HG03460 (cell line): ENCODE measurements around the gene PHF21B.
"Not testable (repeated sequence)": the region's sequence is repeated elsewhere in the genome, so short reads cannot be mapped to it uniquely, and the experiment has no call there.

ENCODE experiments used
- ATAC-seq: cut with Tn5 transposase; IDR thresholded peaks from one replicate; pipeline ENCODE4 v1.9.1; 2021; ENCODE audit not compliant: unreplicated experiment

PHF21B gene

DNA sequence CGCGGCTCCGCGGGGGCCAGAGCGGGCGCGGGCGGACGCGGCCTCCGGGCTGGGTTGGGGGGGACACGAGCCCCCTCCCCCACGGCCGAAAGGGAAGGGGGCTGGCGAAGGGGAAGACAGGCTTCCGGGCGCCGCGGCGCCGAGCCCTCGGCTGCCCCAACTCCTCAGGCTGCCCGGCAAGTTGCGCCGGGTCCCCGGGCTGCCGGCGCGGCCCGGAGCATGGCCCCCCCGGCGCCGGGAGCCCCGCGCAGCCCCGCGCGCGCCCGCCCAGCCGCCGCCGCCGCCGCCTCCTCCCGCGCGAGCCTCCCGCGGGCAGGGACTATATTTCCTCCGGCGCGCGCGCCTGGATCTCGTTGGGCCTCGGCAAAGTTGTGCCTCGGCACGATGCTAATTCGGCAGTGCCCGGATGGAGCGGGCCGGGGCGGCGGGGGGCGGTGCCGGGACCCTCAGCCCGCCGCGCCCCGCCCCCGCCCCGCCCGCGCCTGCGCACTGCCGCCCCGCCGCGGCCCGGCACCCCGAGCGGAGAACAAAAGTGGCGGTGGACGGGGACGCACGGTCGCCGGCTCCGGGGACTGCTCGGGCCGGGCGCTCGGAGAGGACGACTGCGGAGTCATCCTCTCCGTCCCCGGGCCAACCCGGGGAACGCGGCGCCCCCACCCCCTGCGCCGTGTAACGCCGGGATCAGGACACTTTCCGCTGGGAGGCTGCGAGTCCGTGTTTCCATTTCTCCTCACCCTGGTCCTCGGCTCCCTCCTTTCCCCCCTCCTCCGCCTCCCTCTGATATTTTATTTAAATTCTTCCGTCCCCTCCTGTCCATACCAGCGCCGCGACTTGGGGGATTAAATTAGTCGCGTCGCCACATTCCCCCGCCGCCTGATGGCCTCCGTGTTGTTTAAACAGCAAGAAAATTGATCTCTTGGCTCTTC, at the start of gene PHF21B:
Gene PHF21B, minus strand, starts transcription at position 400 of the 926 bp plus-strand sequence. CDS start 456 bp downstream, outside the sequence.
- ATAC-seq = no peak

DNA sequence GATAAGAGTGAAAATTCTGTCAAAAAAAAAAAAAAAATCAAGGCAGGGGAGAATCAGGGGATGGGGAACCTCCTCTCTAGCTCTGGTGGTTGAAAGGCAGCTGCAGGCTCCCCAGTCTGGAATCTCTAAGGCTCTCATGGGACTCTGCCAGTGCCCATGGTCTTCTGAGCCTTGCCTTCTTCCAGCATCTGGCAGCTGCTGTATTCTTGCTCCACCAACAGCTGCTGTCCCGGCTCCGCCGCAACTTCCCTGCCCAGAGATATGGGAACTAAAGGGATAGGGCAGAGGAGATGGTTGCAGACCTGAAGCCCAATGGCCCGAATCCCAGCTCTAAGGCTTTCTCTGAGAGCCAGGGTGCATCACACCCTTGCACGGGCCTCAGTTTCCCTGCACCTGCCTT, 49.5 kb upstream of the PHF21B start:
- no peak for ATAC-seq

DNA sequence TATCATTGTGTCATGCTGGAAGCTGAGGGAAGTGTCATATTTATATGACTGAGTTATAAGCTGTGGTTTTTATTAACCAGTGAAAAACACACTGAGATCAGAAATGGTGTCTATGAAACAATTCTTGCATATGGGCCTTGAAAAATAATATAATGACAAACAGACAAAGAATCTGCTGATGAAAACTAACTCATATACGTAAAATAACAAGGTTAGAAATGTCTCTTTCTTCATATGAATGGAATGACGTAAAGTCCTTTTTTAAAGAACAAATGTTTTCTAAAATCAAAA, 48.8 kb upstream of the PHF21B start:
- ATAC-seq = no peak

DNA sequence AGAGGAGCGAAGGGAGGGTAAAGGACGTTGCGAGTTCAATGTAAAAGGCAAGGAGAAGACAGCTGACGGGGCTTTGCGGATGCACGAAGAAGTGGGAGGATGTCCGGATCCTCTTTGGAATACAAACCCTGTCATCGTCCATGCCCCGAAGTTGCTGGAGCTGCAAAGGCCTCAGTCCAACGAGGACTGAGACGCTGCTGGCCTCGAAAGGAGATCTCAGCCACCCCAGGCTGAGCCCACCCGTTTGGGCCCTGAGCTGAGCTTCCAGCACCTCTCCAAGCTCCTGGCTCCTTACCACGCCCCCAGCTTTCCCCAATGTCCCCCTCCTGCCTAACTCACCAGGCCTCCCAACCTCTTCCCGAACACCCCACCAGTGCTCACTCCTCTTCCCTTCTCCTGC, 46.1 kb upstream of the PHF21B start:
- ATAC-seq = no peak

DNA sequence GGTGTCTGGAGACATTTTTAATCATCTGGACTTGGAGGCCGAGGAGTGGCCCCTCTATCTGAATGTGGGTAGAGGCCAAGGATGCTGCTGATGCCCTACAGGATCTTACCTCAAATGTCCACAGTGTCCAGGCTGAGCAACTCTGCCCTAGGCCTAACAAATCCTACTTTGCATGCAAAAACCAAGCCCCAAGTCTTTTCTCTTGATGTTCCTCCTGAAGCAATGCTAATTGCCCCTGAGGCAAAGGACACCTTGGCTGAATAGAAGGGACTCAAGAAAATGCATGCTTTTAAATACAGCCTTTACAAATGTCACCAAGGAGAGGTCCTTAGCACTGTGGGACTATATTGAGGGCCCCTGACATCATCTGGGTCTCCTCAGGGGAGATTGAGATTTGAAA, 43.8 kb upstream of the PHF21B start:
- no peak for ATAC-seq

DNA sequence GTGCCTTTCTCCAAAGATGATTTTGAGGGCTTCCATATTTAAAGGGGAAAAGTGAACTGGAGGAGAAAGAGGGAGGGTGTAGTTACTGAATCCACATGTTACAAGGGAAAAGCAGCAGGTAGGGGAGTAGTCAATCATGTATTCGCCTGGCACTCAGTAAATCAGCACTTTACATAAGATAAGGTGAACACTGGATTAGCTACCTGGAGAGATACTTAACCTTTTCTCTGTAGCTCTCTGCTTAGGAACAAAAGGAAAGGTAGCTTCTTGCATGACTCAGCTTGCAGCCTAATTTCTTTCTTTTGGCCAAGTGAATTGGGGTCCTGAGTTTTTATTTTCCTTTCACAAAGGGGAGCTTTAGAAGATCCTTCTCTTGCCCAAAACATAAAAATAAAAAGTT, 43.3 kb upstream of the PHF21B start:
- no peak for ATAC-seq

DNA sequence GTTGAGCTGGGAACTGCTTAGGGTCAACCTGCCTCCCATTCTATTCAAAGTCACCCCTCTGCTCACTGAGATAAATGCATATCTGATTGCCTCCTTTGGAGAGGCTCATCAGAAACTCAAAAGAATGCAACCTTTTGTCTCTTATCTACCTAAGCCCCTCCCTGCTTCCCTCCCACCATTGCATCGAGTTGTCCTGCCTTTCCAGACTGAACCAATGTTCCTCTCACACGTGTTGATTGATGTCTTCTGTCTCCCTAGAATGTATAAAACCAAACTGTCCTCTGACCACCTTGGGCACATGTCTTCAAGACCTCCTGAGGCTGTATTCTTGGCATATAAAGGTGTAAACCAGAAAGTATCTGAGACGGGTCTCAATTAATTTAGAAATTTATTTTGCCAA, 42.9 kb upstream of the PHF21B start:
- not testable (repeated sequence) for ATAC-seq

DNA sequence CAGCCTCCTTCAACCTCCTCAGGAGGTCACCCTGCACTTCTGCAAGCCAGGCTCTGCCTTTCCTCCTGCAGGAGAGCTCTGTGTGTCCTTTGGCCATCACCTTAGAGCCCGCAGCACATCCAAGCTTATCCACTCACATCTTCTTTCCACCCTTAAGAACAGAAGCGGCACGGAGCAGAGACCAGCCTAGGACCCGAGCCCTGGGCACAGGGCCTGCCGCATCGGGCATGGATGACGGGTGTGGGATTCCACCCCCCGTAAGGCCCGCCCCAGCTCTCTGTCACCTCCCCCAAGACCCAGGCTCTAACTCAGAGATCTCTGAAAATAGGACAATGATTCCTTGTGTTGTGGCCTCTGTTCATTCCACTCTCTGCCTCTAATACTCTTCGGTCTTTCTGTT, 42.1 kb upstream of the PHF21B start:
- no peak for ATAC-seq

DNA sequence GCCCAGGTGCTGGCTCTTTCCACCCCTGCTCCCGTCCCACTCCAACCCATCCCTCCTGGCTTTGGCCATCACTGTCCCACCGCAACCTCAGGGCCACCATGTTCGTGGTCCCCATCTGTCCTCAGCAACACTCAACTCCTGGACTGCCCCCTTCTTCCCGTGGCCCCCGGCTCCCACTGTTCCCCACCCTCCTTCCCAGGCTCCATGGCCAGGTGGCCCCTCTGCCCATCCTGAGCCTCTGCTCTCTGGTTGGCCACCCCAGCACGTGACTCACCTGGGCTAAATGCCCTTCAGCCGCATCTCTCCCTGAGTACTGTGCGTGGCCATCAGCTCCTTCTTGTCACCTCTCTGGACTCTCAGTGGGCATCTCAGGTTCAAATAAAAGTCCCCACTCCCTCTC, 41.6 kb upstream of the PHF21B start:
- ATAC-seq = no peak

DNA sequence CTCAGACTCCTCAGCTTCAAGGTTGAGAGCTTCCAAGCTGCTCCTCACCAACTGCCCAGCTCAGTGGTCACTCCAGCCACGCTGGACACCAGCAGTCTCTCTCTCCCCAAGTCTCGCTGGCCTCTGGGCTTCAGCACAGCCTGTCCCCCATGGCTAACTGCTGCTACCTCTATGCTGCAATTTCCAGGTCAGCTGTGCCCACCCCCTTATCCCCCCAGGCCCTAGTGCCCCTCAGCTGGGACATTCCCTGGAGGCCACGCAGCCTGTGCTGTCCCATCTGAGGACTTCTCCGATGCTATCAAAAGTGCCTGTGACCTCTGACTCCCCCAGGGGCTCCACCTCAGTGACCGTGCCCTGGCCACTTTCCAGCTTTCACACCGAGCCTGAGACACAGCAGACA, 37.5 kb upstream of the PHF21B start:
- ATAC-seq = no peak

DNA sequence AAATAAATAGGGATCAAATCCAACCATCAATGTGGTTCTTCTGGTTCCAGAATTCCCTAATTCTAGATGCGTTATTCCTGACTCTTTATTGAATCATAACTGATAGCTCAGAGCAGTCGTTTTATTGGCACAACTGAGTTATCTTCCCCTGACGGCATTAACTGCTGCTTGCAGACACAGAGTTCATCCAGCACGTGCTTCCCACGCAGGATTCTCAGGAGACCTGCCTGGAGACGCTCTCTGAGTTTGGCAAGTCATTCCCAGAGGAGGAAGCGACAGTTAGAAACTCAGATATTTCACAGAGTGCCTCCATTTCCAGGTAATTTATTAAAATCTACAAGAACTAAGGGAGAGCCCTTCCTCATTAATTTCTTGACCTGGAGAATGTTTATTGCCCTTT, 35.4 kb upstream of the PHF21B start:
- ATAC-seq = no peak

DNA sequence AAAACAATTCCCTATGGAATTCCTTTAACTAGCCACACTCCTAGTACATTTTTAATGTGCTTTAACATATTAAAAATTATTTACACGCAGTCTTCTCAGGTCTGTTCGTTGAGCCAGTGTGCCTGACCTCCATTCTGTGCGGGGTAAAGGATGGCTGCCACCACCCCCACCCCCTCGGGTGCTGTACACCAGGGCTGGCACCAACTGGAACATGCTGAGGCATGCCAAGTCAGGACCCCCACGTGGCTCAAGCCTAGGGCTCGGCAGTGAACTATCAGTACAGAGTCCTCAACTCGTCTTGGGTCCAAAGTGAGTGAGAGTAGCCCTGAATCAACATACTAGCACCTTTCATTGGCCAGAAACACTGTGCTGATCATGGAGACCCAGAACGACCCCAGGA, 32.5 kb upstream of the PHF21B start:
- no peak for ATAC-seq

DNA sequence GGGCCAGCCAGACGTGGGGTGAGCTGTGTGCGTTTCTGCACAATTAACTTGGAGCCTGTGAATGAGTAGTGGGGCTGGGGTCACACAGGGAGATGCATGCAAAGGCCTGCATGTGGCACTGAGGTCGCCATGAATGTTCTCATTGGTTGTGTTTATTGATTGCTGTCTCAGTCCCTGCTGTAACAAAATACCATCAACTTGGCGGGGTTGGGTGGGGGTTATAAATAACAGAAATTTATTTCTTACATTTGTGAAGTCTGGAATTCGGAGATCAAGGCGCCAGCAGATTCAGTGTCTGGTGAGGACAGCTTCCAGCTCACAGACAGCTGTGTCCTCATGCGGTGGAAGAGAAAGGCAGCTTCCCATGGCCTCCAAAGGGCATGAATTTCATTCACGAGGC, 29.3 kb upstream of the PHF21B start:
- no peak for ATAC-seq

DNA sequence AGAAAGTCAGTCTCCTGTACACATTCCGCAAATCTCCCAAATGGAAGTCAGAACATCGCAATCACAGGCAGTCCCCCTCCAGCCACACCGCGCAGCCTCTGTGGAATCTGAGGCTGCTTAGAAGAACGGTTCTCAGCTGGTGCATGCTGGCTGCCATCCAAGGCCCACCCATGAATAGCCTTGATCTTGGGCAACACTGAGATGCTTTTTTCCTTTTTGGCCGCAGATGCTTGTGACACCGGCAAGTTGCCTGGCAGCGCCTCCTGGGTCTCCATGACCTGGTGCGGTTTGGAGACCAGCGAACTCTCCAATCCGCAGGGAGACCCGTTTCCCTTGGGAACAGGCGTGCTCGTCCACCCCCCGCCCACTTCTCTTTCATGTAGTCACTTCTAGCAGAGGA, 26.3 kb upstream of the PHF21B start:
- no peak for ATAC-seq

DNA sequence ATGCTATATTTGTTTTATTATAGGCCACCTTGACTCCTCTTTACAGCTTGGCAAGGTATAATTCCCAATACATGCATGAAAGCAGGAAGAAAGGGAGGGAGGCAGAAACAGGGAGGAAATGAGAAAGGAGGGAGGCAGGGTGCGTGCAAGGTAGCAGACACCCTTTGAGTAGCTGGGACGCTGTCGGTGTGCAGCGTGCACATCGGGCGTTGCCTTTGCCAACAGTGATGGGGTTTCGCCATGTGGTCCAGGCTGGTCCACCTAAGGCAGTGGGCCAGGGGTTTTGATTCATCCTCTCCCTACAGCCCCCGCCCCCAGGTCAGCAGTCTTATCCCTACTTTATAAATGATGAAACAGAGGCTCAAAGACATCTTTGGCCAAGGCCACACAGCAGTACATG, 25.0 kb upstream of the PHF21B start:
- ATAC-seq = no peak

DNA sequence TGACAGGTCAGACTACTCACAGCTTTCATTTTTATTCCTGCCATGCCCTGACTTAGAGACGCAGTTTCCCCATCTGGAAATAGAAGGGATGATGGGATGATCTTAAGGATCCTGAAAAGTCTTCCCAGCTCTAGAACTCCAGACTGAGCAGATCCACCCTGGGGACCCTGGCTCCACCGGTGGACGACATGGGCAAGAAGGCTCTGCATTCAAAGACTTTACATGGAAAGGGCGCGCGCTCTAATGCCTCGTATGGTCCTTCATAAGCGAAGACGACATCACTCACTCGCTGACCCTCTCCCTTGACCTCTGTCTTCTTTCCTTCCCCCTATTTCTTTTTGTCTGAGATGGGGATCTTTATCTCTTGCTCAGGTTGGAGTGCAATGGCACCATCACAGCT, 24.4 kb upstream of the PHF21B start:
- ATAC-seq = no peak

DNA sequence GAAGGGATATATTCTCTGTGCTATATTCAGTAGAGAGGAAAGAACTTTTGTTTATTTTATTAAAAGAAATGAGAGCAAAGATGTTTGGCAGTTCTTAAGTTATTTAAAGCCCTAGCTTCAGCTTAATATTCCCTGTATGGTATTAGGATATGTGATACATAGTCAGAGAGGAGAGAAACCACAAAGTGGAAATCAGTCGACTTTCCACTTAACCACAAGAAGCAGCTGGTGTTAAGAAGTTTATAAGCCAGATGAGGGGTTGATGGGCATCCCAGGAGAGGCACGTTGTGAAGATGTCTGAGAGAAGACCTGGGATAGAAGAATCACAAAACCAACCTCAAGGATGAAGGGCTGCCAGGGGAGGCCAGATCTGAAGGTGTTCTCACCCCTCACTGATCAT, 23.3 kb upstream of the PHF21B start:
- no peak for ATAC-seq

DNA sequence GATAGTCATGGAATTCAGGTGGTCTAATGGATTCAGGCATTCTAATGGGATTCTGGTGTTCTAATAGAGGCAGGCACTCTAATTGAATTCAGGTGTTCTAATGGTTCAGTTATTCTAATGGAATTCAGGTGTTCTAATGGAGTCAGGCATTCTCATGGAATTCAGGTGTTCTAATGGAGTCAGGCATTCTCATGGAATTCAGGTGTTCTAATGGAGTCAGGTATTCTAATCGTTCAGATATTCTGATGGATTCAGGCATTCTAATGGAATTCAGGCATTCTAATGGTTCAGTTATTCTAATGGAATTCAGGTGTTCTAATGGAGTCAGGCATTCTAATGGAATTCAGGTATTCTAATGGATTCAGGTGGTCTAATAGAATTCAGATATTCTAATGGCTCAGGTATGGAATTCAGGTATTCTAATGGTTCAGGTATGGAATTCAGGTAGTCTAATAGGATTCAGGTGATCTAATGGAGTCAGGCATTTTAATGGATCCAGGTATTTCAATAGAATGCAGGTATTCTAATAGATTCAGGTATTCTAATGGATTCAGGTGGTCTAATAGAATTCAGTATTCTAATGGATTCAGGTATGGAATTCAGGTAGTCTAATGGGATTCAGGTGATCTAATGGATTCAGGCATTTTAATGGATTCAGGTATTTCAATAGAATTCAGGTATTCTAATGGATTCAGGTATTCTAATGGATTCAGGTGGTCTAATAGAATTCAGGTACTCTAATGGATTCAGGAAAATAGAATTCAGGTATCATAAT, 22.0 kb upstream of the PHF21B start:
- no peak for ATAC-seq

DNA sequence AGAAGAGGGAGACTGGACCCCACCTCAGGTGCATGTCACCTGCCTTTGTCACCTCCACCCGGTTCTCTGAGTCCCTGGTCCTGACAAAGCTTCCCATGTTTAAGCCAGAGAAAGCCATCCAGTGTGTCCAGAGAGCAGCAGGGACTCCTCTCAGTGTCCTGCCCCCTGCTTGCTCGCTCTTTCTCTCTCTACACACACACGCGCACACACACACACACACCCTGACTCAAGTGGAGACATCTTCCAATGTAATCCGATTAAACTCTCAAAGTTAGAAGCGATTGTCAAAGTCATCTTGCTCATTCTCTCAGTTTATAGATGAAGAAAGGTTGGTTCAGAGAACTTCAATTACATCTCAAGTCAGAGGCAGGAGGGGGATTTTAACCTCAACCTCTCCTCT, 19.7 kb upstream of the PHF21B start:
- no peak for ATAC-seq

DNA sequence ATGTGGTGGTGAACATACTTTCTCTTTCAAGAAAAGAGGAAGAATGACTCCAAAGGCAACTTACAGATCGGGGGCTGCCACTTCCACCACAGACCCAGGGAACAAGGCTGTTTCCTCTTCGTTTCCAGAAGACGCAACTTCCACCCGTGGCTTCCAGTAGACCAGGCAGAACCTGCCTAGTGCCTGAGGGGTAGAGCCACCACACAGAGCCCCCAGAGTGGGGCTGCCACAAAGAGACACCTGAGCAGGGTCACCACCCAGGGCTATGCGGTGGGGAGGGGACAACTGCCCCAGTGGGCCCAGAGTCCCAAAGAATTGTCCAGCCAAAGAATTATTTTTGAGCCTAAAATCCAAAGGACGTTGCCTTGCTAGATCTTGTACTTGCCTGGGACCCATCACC, 16.7 kb upstream of the PHF21B start:
- no peak for ATAC-seq

DNA sequence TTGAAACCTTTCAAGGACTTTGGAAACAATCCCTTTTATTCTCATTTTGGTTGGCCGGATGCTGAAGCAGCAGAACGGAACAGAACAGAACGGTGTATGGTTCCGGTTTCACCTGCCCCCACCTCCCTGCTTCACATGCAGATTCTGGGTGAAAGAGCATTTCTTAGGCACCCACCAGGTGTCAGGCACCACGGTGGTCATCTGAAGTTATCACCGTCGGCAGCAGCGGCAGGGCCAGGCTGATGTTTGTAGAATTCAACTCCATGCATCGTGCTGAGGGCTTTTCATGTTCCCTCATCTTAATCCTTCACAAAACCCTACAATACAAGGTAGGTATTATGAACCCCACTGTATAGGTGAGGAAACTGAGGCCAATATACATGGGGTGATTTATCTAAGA, 13.6 kb upstream of the PHF21B start:
- no peak for ATAC-seq

DNA sequence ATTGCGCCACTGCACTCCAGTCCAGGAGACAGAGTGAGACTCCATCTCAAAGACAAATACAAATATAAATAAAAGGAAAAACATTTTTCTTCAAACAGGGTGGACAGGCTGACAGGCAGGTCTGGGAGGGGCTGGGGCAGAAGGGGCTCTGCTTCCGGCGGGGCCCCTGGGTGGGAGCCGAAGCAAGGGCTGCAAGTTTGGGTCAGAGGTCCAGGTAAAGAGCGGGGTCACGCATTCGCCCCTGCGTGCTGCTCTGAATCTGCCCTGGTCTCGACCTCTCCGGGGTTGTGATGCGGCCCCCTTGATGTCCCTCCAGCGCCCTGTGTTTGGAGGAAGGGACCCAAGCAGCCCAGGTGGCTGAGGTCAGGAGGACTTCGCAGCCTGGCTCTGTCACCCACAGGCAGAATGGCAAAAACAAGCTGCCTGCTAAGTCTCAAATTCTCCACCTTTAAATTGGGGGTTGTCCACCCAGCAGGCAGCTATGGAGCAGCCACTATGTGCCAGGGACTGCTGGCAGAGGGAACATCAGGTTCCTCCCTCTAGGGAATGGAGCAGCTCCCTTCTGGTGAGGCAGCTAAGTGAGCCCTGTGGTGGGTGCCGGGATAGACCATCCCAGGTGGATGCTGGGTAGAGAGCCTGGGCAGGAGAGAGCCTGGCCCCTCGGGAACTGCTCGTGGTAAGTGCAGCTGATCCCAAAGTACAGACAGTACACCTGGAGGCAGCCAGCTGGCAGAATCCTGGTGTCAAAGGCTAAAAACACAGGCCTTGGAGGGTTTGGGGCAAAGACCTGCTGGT, 10.3 kb upstream of the PHF21B start:
- no peak for ATAC-seq
